Loucy (cell line): Measurements from ENCODE around the gene ACE.

ENCODE experiments used
- EZH2phosphoT487 ChIP-seq: fragments of 200-600 bp; IDR thresholded peaks from 2 replicates; pipeline ENCODE4 v1.6.1; 2018; ENCODE audit warnings: antibody characterized with exemption, mild to moderate bottlenecking, moderate library complexity, borderline replicate concordance
- TF ChIP-seq, protein P1 (sequence below): fragments of 200-600 bp; sonication (generic); conservative IDR thresholded peaks from 2 replicates; pipeline ENCODE4 v1.5.1; 2014; ENCODE audit warnings: mild to moderate bottlenecking, antibody characterized with exemption, low read length

GRCh38 chr17:63490329-63490728, 13.5 kb downstream of the ACE start:
- TF ChIP-seq, protein P1, sequence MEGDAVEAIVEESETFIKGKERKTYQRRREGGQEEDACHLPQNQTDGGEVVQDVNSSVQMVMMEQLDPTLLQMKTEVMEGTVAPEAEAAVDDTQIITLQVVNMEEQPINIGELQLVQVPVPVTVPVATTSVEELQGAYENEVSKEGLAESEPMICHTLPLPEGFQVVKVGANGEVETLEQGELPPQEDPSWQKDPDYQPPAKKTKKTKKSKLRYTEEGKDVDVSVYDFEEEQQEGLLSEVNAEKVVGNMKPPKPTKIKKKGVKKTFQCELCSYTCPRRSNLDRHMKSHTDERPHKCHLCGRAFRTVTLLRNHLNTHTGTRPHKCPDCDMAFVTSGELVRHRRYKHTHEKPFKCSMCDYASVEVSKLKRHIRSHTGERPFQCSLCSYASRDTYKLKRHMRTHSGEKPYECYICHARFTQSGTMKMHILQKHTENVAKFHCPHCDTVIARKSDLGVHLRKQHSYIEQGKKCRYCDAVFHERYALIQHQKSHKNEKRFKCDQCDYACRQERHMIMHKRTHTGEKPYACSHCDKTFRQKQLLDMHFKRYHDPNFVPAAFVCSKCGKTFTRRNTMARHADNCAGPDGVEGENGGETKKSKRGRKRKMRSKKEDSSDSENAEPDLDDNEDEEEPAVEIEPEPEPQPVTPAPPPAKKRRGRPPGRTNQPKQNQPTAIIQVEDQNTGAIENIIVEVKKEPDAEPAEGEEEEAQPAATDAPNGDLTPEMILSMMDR, result no peak
- no peak for TF ChIP-seq EZH2phosphoT487
